HUES6 (cell line): ENCODE measurements around the gene MRTFB.

Source experiments
- H3K27ac ChIP-seq: 2 replicates; pipeline ENCODE4 v1.7.0; 2013; ENCODE audit warnings: low read depth, mild to moderate bottlenecking, low read length, inconsistent platforms
- H3K27me3 ChIP-seq: 2 replicates; pipeline ENCODE4 v1.6.1; 2013; ENCODE audit warnings: low read length; ENCODE audit not compliant: control insufficient read depth, insufficient read depth
- H3K36me3 ChIP-seq: 2 replicates; pipeline ENCODE4 v1.6.1; 2013; ENCODE audit warnings: low read length; ENCODE audit not compliant: control insufficient read depth, insufficient read depth
- H3K4me1 ChIP-seq: 2 replicates; pipeline ENCODE4 v1.6.1; 2013; ENCODE audit warnings: low read length; ENCODE audit not compliant: control insufficient read depth, insufficient read depth
- H3K4me3 ChIP-seq: 2 replicates; pipeline ENCODE4 v1.5.1; 2013; ENCODE audit warnings: low read depth, low read length
- H3K9ac ChIP-seq: one replicate; pipeline ENCODE4 v1.6.1; 2013; ENCODE audit warnings: mild to moderate bottlenecking, low read length
- H3K9me3 ChIP-seq: 2 replicates; pipeline ENCODE4 v1.6.1; 2013; ENCODE audit warnings: low read depth, low read length; ENCODE audit not compliant: control insufficient read depth, insufficient read depth

MRTFB gene

DNA sequence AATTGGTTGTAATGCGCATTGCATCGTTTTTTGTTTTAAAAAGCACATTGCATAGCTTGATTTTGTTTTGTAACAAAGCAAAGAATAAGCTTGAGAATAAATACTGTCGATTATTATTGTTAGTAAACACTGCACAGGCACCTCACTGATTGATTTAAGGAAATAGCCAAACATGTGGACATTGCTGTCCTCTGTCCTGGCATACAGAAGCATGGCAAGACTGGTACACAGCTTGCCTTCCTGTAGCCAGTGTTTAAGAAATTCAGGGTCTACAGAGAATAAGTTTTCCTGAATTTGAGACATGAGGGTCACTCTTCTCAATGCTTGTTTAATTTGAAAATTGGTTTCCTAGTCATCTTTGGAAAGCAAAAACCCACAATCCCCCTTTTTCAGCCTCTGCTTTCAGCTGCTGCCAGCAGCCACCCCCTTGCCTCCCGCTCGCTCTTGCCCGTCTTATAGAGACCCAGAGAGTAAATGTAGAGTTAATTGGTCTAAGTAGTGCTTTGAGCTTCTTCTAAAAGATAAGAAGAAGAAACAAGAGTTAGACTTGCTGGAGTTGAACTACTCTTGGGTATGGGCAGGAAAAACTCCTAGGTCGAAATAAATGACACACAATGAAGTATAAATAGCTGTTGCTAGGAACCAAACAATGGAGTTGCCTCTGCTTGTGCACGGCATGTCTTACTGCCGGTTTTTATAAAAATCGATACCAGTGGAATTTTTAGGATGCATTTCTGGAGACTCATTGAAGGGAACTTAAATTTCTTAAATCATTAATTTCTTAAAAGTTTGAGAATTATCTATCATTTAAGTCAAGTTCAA is 116.6 kb downstream of the MRTFB start:
- Histone ChIP-seq H3K36me3 (no peaks in the 10 kb centered on the region), H3K4me3 (no peak overlapping the region), H3K9ac (no peak overlapping the region), H3K27me3 (no peaks in the 10 kb centered on the region), H3K27ac (no peak overlapping the region), H3K9me3 (no peaks in the 10 kb centered on the region), H3K4me1 (peaks cover 28% of the 10 kb centered on the region)

DNA sequence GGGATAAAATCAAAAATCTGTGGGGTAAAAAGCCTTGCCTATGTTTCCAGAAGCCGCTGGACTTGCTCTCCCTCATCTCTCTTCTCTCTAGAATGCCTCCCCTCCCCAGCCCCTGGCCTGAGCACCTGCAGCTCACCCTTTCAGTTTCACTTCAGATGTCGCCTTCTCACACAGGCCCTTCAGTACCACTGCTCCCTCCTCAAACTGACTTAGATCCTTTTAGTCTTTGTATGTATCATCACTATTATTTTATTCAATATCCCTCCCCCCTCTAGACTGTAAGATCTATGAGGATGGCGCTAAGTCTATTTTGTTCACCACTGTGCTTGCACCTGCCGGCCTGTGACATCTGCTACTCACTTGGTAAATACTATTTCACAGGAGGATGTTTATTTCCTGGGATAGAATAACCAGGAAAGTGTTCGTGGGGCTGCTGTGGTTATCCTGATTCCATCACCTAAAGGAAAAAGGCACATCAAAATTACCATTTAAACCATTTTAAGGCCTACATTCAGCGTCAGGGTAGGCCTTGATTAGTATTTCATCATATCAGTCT is 122.3 kb downstream of the MRTFB start:
- H3K27ac ChIP-seq: no peak overlapping the region
- H3K36me3 ChIP-seq: no peaks in the 10 kb centered on the region
- H3K27me3 ChIP-seq: no peaks in the 10 kb centered on the region
- 0 out of 2 replicates have a peak, but pooled peaks cover 2% of the 10 kb centered on the region for H3K4me1 ChIP-seq
- H3K4me3 ChIP-seq: no peak overlapping the region
- H3K9me3 ChIP-seq: no peaks in the 10 kb centered on the region
- H3K9ac ChIP-seq: no peak overlapping the region

DNA sequence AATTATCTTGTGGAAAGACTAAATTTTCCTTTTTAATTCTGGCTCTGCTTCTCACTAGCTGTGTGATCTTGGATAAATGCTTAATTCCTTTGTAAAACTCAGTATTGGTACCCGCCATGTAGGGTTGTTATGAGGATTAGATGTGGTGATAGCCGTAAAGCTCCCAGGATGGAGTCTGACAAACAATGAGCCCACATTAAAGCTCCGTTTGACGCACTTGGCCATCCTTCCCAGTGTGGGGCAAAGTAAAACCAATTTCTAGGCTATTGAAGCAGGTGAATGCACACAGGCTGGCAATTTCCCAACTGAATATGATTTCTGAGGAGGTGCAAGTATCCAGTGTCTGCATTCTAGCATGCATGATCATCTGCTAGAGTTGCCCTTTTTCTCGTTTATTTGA is 123.6 kb downstream of the MRTFB start:
- Histone ChIP-seq H3K27me3 (no peaks in the 10 kb centered on the region), H3K9ac (no peak overlapping the region), H3K9me3 (no peaks in the 10 kb centered on the region), H3K4me1 (no peaks in the 10 kb centered on the region), H3K27ac (no peak overlapping the region), H3K36me3 (no peaks in the 10 kb centered on the region), H3K4me3 (no peak overlapping the region)

DNA sequence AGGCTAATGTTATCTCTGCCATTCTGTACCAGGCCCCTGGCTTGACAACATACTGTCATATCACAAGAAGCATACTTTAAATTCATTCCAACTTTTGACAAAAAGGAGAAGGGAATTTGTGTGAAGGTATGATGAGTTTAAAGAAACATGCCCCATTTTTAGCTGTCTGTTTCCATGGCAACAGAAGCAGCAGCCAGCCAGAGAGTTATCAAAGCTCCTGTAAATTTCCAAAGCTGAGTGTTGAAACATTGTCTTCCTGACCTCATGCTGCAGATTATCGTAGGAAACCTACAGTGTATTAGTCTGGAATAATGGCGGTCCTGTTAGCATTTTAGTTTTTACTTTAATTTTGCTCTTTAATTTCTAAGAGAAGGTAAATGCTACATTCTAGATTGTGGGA is 124.9 kb downstream of the MRTFB start:
- no peaks in the 10 kb centered on the region for H3K9me3 ChIP-seq
- no peaks in the 10 kb centered on the region for H3K36me3 ChIP-seq
- no peak overlapping the region for H3K9ac ChIP-seq
- no peaks in the 10 kb centered on the region for H3K27me3 ChIP-seq
- H3K27ac ChIP-seq: no peak overlapping the region
- H3K4me1 ChIP-seq: no peaks in the 10 kb centered on the region
- no peak overlapping the region for H3K4me3 ChIP-seq

DNA sequence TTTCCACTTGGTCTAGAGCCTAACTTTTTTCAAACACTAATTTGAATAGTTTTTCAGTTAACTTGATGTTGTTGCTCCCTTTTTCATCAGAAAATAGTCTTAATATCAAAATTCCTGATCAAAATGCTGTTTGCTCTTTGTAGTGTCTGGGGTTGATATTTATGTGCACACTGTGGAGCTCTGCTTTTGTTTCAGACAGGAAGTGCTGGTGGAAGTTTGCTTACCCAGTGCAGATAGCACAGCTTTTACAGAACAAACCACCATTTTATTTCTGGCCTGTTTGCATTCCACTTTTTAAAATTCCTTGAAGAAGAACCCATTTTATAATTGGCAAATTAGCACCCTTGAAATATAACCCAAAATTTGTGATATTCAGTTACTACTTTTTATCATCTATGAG is 125.4 kb downstream of the MRTFB start:
- Histone ChIP-seq H3K27me3 (no peaks in the 10 kb centered on the region), H3K36me3 (no peaks in the 10 kb centered on the region), H3K27ac (no peak overlapping the region), H3K4me3 (no peak overlapping the region), H3K9me3 (no peaks in the 10 kb centered on the region), H3K9ac (no peak overlapping the region), H3K4me1 (no peaks in the 10 kb centered on the region)

DNA sequence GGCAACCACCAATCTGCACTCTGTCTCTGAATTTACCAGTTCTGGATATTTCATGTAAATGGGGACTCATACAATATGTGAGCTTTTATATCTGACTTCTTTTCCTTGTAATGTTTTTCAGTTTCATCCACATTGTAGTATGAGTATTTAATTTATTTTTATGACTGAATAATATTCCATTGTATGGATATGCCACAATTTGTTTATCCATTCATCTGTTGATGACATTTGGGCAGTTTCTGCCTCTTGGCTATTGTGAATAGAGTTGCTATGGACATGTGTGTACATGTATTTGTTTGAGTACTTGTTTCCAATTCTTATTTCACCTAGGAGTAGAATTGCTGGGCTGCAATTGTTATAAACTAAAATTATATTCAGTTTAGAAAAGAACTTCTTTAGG is 126.9 kb downstream of the MRTFB start:
- H3K27me3 ChIP-seq: no peaks in the 10 kb centered on the region
- H3K9me3 ChIP-seq: no peaks in the 10 kb centered on the region
- no peaks in the 10 kb centered on the region for H3K4me1 ChIP-seq
- H3K36me3 ChIP-seq: no peaks in the 10 kb centered on the region
- H3K4me3 ChIP-seq: no peak overlapping the region
- H3K27ac ChIP-seq: no peak overlapping the region
- no peak overlapping the region for H3K9ac ChIP-seq

DNA sequence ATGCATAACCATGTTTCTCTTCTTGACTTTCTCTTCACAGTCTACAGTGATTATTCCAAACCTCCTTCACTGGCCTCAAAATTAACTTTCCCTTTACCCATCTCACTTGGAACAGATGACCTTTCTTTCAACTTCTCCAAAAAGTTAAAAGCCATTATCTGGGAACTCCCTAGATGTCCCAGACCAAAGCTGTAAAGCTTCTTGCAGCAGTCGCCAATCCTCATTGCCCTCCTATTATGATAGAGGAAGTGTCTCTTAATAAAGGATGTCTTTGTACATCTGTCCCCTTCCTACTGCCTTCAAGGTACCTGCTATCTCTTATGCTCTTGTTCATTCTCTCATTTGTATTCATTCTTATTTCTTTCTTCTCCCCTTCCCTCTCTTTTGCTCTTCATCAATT is 127.5 kb downstream of the MRTFB start:
- Histone ChIP-seq H3K9ac (no peak overlapping the region), H3K4me1 (peaks cover 4% of the 10 kb centered on the region; the same call in 1 of the 2 replicates), H3K9me3 (no peaks in the 10 kb centered on the region), H3K4me3 (no peak overlapping the region), H3K27me3 (no peaks in the 10 kb centered on the region), H3K36me3 (no peaks in the 10 kb centered on the region), H3K27ac (no peak overlapping the region)

DNA sequence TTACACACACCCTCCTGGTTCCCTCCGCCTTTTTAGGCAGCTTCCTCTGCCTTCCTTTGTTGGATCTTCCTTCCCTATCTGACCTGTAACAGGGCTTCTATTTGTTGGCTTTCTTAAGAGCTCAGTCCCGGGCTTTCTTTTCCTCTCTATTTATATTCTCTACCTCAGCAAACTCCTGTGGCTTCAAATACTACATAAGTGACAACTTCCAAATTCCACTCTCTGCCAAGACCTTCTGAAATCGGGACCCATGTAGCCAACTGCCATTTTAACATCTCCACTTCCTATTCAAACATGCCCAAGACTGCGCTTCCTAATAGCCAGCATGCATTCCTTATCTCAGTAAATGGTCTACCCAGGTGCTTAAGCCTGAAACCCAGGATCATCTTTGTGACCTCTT is 128.1 kb downstream of the MRTFB start:
- no peak overlapping the region for H3K27ac ChIP-seq
- no peaks in the 10 kb centered on the region for H3K27me3 ChIP-seq
- peaks cover 4% of the 10 kb centered on the region; the same call in 1 of the 2 replicates for H3K4me1 ChIP-seq
- H3K36me3 ChIP-seq: no peaks in the 10 kb centered on the region
- no peaks in the 10 kb centered on the region for H3K9me3 ChIP-seq
- H3K4me3 ChIP-seq: no peak overlapping the region
- no peak overlapping the region for H3K9ac ChIP-seq

DNA sequence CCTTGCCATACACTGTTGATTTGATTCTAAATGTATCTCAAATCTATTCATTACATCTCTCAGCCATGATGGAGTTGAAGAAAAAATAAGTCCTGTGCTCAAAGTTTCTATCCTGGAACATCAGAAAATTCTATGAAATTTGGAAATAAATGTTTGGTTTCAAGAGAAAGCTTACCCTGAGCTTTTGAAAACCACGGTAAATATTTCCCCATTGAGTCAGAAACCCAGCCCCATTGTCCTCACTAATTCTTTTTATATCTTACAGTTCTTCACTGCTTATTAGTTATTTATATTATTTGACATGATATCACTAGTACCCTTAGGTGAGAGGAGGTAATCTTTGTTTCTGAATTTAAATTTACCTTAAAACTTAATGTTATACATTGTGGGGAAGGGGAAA is 128.5 kb downstream of the MRTFB start:
- no peak overlapping the region for H3K4me3 ChIP-seq
- no peak overlapping the region for H3K9ac ChIP-seq
- H3K27me3 ChIP-seq: no peaks in the 10 kb centered on the region
- no peaks in the 10 kb centered on the region for H3K36me3 ChIP-seq
- no peak overlapping the region for H3K27ac ChIP-seq
- no peaks in the 10 kb centered on the region for H3K9me3 ChIP-seq
- peaks cover 4% of the 10 kb centered on the region; the same call in 1 of the 2 replicates for H3K4me1 ChIP-seq

DNA sequence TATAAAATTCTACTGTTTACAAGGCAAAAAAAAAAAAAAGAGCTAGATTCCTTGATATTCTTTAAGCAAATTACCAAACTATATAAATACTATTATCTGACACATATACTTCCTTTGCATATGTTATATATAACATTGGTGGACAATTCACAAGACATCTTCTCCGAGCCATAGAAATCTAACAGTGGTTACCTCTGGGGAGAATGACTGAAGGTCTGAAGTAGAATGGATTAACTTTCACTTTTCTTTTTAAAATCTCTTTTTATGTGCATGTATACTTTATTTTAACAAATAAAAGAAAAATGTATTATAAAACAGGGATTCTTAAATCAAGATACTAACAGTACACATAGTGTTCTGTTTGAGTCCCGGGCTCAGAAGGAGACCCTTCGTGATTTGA is 131.0 kb downstream of the MRTFB start:
- H3K9me3 ChIP-seq: no peaks in the 10 kb centered on the region
- H3K27me3 ChIP-seq: no peaks in the 10 kb centered on the region
- H3K36me3 ChIP-seq: no peaks in the 10 kb centered on the region
- H3K27ac ChIP-seq: no peak overlapping the region
- H3K4me1 ChIP-seq: peaks cover 4% of the 10 kb centered on the region; the same call in 1 of the 2 replicates
- no peak overlapping the region for H3K4me3 ChIP-seq
- no peak overlapping the region for H3K9ac ChIP-seq

DNA sequence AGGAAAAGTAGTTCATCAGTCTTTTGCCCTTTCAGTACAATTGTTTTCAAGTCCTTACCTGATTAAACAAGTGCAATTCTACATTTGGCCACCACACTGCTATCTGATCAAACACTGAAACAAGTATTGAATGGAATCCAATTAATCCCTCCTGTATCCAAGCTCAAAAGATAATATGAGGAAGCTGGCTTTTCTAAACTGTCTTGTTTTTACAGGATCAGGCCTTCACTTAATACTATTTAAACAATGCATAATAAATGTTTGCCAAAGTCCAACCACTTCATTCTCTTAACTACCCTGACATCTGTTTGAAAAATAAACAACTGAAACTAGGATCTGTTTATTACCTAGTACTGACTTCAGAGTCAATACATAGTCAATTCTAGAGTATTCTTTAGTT is 131.6 kb downstream of the MRTFB start:
- no peaks in the 10 kb centered on the region for H3K9me3 ChIP-seq
- no peak overlapping the region for H3K9ac ChIP-seq
- H3K27me3 ChIP-seq: no peaks in the 10 kb centered on the region
- no peak overlapping the region for H3K4me3 ChIP-seq
- H3K36me3 ChIP-seq: no peaks in the 10 kb centered on the region
- peaks cover 4% of the 10 kb centered on the region; the same call in 1 of the 2 replicates for H3K4me1 ChIP-seq
- H3K27ac ChIP-seq: no peak overlapping the region
